LNCaP clone FGC (cell line): Measurements from ENCODE around the gene CYFIP1.

Source experiments
- DNase-seq: peaks from one replicate; pipeline ENCODE4 v3.0.0-alpha.2; 2011; ENCODE audit warnings: low read depth
- H3K4me3 ChIP-seq: 2 replicates; pipeline ENCODE4 v1.5.1; 2011; ENCODE audit warnings: mild to moderate bottlenecking, low read depth, low read length, control low read depth
- CTCF ChIP-seq: IDR thresholded peaks from 2 replicates; pipeline ENCODE4 v1.5.1; 2012; ENCODE audit warnings: mild to moderate bottlenecking; ENCODE audit not compliant: control insufficient read depth, insufficient read depth; ENCODE audit errors: extremely low read depth

The CYFIP1 gene

GRCh38 chr15:22942306-22942855, 37.8 kb downstream of the CYFIP1 start:
- DNase-seq: no peak
- TF ChIP-seq CTCF: no peak
- H3K4me3 ChIP-seq: no peak overlapping the region

GRCh38 chr15:22941179-22941578, 39.0 kb downstream of the CYFIP1 start:
- no peak overlapping the region for H3K4me3 ChIP-seq
- no peak for DNase-seq
- TF ChIP-seq CTCF: no peak

GRCh38 chr15:22939652-22940061, 40.5 kb downstream of the CYFIP1 start:
- DNase-seq: no peak
- no peak for TF ChIP-seq CTCF
- no peak overlapping the region for H3K4me3 ChIP-seq

GRCh38 chr15:22939051-22939450, 41.1 kb downstream of the CYFIP1 start:
- TF ChIP-seq CTCF: no peak
- DNase-seq: no peak
- H3K4me3 ChIP-seq: no peak overlapping the region

GRCh38 chr15:22936577-22937472, 43.3 kb downstream of the CYFIP1 start:
- H3K4me3 ChIP-seq: no peak overlapping the region
- no peak for TF ChIP-seq CTCF
- no peak for DNase-seq

- H3K4me3 ChIP-seq: no peak overlapping the region
- TF ChIP-seq CTCF: no peak
- no peak for DNase-seq
Measured at GRCh38 chr15:22933641-22934061, 46.5 kb downstream of the CYFIP1 start.
